ENCODE results near the gene KCNQ4. TPM values are rescaled to one million over a fixed set of nuclear protein-coding genes. Genes with fewer than 3 reads are reported as not detected.

Gene KCNQ4
- total RNA-seq, 1 donor from 2014 or later = 2.3 TPM

DNA sequence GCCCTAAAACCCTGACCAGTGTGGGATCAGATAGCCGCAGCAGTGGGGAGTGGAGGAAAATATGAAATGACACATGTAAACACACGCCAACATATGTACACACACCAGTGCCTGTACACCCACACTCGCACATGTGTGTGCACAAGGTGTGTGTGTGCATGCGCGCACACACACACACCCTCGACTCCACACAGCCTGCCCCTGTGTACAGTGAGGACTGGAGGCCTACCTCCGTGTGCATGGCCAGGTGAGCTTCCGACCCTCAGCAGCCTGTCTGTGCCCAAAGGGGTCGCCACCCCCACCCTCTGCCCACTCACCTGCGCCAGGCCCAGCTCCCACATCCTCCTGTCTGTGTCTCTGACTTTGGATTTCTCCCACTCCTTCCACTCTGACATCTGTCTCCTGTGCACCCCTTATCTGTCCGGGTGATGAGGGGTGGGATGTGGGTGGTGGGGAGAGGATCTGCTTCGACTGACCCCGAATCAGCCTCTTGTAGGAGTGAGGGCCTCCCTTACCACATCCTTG, 46.9 kb downstream of the KCNQ4 start:
- intact Hi-C loops (cut with DNase I) = no loop called here
- ATAC-seq = no peak
- no peak for DNase-seq (ENCODE audit: low spot score)

DNA sequence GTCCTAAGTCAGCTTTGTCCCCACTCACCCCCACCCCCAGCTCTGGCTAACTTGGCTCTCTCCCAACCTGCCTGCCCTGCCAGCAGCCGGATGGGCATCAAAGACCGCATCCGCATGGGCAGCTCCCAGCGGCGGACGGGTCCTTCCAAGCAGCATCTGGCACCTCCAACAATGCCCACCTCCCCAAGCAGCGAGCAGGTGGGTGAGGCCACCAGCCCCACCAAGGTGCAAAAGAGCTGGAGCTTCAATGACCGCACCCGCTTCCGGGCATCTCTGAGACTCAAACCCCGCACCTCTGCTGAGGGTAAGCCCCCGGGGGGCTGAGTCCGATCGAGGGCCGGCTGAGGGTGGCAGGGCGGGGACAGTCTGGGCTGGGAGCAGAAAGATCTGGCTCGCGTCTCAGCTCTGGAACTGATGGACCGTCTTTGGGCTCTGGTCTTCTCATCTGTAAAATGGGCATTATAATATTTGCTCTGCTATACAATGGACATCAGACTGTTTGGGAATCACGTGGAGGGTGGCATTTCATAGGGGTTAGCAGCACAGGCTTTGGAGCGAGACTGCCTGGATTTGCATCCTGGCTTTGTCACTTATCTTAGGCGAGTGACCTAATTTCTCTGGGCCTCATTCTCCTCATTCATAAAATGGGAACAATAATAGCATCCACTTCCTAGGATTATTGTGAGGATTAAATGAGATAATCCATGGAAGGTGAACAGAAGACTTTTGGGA, 47.6 kb downstream of the KCNQ4 start:
- ATAC-seq = no peak
- intact Hi-C loops (cut with DNase I) = no loop called here
- DNase-seq (ENCODE audit: low spot score) = no peak

DNA sequence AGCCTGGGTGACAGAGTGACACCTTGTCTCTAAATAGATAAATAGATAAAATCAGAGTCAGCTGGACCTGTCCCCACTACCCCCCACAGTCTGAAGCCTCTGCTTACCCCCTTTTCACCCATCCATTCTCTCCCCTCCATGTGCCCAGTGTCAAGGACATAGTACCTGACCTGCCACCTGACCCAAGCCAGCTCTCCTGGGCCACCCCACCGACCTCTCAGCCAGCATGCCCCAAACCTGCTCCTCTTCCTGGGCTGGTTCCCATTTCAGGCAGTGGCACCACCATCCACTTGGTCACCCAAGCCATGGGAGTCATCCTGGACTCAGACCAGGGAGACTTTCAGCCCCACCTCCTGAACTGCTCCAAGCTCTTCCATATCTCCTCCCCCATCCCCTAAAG, 50.4 kb downstream of the KCNQ4 start:
- DNase-seq (ENCODE audit: low spot score) = no peak
- ATAC-seq = no peak
- intact Hi-C loops (cut with DNase I) = no loop called here

DNA sequence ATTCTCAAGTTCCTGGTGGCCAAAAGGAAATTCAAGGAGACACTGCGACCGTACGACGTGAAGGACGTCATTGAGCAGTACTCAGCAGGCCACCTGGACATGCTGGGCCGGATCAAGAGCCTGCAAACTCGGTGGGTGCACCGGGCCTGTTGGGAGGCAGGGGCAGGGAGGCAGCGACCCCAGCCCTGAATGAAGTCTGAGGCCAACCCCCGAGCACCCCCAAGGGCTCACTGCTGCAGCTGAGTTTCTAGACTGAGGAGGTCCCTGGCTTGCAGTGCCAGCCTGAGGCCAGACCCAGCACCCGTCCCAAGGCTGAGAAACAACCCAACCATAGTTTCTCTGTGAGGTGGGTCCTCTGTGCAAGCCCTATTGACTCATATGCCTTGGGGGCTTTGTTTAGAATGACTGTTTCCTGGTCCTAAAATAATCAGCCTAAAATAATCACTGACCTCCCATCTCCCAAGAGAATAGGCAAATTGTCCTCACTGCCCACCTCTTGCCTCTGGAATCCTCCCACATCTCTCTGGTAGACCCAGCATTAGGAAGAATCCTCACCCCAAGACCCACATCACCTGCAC, 51.5 kb downstream of the KCNQ4 start:
- DNase-seq (ENCODE audit: low spot score) (no peak), ATAC-seq (no peak)
- intact Hi-C loops (cut with DNase I) = no loop called here

DNA sequence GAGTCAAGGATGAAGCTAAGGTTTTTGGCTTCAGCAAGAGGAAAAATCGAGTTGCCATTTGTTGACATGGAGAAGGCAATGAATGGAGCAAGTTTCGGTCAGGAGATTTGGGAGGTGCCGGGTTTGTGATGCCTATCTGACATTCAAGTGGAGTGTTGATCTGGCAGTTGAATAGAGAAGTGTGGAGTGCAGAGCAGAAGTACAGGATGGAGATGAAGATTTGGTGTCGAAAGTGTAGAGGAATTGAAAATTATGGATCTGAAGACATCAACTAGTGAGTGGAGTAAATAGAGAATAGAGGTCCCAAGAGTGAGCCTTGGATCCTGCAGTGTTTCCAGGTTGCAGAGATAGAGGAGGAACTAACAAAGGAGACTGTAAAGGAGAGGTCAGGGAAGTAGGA, 52.7 kb downstream of the KCNQ4 start:
- no peak for ATAC-seq
- DNase-seq (ENCODE audit: low spot score) = no peak
- intact Hi-C loops (cut with DNase I) = no loop called here

DNA sequence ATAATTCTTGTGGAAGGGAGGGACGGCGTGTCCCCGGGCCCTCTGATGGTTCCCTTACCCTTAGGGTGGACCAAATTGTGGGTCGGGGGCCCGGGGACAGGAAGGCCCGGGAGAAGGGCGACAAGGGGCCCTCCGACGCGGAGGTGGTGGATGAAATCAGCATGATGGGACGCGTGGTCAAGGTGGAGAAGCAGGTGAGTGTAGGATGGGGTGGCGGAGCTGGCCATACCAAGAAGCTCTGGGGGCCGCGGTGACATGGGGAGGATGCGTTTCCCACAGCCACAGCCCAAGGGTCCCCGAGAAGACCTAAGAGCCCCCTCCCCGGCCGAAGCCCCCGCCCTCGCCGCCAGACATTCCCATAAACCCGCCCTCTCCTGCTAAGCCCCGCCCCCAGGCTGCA, 54.0 kb downstream of the KCNQ4 start:
- no peak for ATAC-seq
- intact Hi-C loops (cut with DNase I) = no loop called here
- no peak for DNase-seq (ENCODE audit: low spot score)

DNA sequence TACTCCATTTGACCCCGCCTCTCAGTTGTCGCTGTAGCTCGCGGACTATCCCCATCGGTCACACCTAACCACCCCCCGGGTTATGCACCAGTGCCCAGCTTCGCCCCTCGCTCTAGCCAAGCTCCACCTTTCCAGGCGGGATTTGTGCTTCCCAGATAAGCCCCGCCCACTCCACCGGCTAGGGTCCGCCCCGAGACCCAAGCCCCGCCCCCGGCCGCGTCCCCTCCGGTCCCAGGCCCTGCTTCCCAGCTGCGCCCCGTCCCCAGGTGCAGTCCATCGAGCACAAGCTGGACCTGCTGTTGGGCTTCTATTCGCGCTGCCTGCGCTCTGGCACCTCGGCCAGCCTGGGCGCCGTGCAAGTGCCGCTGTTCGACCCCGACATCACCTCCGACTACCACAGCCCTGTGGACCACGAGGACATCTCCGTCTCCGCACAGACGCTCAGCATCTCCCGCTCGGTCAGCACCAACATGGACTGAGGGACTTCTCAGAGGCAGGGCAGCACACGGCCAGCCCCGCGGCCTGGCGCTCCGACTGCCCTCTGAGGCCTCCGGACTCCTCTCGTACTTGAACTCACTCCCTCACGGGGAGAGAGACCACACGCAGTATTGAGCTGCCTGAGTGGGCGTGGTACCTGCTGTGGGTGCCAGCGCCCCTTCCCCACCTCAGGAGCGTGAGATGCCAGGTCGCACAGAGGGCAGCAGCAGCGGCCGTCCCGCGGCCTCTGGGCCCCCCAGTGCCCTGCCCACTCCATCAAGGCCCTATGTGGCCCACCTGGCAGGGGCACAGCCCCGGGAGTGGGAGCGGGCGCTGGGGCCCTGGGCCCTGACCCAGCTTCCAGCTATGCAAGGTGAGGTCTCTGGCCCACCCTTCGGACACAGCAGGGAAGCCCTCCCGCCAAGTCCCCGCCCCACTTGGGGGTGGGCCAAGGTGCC, 54.7 kb downstream of the KCNQ4 start:
- ATAC-seq = peak; percentile 31
- intact Hi-C loops (cut with DNase I) = no loop called here
- no peak for DNase-seq (ENCODE audit: low spot score)

DNA sequence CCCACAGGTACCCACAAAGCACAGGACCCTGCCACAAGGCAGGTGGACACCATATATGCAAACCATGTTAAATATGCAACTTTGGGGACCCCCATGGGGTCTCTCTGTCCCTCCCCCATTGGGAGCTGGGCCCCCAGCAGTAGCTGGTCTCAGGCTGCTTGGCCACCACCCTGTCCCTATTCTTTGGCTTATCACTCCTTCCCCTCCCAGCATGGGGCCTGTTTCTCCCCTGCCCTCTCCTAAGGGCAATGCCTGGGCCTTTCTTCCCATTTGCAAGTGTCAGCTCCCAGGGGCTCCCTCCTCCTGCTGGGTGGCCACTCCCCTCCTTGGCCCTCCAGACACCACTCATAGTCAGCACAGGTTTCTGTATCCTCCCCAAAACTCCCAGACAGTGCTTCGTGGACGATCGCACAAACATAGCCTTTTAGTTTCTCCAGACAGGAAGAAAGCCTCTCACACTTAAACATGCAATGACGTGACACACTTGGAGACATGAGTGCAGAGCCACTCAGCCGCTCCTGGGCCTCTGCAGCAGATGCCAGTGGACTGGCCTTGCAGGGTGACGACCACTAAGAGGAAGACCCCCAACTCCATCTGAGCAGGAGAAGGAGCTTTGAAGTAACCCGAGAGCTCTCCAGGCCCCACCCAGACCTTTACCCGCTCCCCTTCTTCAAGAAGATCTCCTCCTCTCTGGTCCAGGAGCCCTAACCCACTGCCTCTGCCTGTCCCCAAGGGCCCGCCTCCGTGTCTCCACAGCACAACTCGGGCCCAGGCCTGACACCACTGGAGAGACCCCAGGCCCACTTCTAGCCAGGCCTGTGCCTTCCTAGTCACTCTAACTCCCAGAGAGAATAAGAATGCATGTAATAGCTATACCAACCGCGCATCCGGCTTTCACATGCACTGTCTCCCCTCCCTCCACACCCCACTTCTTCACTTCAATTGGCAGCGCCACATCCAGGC, 55.7 kb downstream of the KCNQ4 start:
- ATAC-seq (no peak), DNase-seq (ENCODE audit: low spot score) (no peak)
- intact Hi-C loops (cut with DNase I) = no loop called here

DNA sequence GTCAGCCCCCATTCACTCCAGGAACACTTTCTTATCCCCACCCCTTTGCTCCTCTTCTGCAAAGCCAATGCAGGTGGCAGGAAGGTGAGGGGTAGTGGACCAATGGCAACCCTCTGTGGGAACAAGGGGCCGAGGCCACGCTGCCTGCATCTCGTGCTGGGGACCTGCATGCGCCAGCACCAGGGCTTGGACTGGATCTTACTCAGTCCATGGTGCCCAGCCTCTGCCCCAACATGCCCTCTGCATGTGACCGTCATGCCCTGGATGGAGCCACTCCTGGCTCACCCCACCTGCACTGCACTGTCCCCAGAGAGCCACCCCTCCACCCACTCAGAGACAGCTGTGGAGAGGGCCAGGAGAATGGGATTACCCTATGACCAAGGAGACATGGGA, 56.4 kb downstream of the KCNQ4 start:
- ATAC-seq = no peak
- DNase-seq (ENCODE audit: low spot score) = no peak
- intact Hi-C loops (cut with DNase I) = no loop called here

DNA sequence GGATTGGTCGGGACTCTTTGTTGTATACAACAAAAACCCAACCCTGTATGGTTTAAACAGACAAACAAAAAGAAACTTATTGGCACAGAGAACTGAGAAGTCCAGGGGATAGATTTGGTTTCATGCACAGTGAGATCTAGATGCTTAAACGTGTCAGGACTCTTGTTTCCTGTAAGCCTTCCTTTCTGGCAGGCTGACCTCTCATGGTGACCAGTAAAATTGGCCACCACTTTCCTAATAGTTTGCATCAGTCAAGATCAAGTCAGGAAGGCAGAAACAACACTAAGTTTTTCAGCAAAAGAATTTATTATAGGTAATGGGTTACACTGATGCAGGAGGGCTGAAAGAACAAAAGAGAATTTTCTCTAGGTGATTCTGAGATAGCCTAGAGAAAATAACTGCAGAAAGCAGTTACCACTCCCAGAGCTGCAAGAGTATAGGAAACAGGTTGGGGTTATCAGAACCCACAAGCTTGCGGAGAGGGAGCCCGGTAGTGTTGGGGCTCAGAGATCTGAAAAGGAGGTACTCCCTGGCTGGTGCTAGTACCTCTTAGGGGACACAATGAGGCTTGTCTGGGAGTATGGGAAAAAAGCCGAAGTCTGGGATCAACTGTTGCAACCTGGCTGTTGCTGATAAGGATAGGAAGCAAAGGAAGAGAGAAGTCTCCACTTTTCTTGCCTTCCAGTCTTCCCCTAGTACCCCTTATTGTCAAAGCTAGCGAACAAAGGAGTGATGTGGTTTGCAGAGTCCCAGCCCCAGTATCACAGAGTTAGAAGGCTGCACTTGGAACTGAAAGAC, 57.1 kb downstream of the KCNQ4 start:
- ATAC-seq = no peak
- intact Hi-C loops (cut with DNase I) = no loop called here
- no peak for DNase-seq (ENCODE audit: low spot score)

DNA sequence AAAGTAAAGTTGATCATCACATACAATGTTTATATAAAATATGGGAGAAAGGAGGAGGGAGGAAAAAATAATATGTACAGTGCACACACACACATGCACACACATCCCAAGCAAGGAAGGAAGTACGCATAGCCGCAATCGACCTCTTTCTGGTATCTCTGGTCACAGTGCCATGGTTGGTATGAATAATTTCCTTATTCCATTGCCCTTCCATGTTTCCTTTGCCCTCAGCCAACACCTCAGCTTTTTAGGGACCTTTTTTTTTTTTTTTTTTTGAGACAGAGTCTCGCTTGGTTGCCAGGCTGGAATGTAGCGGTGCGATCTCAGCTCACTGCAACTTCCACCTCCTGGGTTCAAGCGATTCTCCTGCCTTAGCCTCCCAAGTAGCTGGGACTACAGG, 58.0 kb downstream of the KCNQ4 start:
- no peak for ATAC-seq
- intact Hi-C loops (cut with DNase I) = no loop called here

DNA sequence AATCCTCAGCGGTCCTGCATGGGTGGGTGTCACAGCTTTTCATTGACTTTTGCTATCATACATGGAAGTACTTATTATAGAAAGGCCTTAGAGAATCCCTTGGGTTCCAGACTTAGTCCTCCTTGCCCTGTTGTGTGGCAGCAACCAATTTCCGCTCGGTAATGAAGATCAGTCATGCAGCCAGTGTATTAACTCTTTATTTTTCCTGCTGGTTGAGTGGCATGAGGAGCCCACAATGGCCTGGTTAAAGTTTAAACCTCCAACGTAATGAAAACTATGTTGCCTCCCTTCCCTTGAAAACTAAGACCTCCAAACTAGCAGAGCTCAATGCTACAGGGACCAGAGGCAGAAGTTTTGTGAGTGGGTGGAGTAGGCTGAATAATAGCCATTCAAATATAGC, 58.6 kb downstream of the KCNQ4 start:
- ATAC-seq (no peak), DNase-seq (ENCODE audit: low spot score) (no peak)
- intact Hi-C loops (cut with DNase I) = no loop called here

More for the DNA sequence above, 58.0 kb downstream of the KCNQ4 start:
- no peak for DNase-seq (ENCODE audit: low spot score)

DNA sequence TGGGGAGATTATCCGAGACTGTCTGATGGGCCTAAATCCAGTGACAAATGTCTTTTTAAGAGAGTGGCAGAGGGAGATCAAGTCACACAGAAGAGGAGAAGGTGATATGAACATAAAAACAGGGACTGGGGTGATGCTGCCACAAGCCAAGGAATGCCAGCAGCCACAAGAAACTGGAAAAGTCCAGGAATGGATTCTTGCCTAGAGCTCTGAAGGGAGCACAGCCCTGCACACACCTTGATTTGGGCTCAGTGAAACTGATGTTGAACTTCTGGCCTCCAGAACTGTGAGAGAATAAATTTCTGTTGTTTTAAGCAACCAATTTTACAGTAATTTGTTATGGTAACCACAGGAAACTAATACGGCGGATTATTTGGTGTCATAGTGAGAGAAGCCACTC, 59.1 kb downstream of the KCNQ4 start:
- DNase-seq (ENCODE audit: low spot score) (no peak), ATAC-seq (no peak)
- intact Hi-C loops (cut with DNase I) = no loop called here

DNA sequence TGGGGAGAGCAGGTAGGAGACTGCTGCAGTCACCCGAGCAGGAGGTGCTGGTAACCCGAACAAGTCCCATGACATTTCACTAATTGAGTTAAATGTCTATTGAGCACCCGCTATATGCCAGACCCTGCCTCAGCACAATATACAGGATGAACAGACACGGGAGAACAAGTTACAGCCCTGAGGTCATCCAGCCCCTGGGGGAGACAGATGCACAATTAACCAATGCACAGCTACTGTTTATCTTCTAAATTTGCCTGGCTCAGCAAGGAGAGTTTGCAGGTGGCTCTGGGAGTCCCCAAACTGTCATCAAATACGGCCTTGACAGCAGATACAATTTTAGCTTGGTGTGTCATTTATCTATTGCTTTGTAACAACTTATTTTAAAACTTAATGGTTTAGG, 60.5 kb downstream of the KCNQ4 start:
- intact Hi-C loops (cut with DNase I) = no loop called here
- DNase-seq (ENCODE audit: low spot score) (no peak), ATAC-seq (no peak)

DNA sequence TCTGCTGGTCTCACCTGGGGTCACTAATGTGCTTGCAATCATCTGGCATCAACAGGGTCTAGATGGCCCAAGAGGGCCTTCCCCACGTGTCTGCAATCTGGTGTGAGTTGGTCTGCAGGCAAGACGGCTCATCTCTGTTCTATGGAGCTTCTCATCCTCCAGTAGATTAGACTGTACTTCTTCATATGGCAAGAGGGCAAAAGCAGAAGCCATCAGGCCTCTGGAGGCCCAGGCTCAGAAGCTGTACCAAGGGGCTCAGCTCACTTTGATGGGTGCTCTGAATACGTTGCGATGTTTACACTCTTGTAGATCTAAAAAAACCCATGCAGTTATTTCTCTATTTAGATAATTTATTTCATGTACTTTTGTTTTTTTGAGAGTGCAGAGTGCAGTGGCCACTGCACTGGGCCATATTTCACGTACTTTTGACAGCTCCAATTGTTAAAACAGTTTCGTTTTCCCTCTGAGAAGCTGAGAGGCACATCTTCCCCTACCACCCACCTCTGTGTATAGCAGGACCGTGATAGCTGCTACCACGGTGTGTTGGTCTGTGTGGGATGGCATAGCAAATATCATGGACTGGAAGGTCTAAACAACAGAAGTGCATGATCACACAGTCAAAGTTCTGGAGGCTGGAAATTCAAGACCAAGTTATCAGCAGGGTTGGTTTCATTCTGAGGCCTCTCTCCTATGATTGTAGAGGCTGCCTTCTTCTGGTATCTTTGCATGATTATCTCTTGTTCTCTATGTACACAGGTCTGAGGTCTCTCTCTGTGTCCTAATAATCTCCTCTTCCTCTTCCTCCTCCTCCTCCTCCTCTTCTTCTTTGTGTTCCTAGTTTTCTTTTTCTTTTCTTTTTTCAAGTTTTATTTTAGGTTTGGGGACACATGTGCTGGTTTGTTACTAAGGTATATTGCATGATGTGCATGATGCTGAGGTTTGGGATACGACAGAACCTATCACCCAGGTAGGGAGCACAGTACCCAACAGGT, 61.6 kb downstream of the KCNQ4 start:
- ATAC-seq = no peak
- DNase-seq (ENCODE audit: low spot score) = no peak
- intact Hi-C loops (cut with DNase I) = loop anchor here (5.0 kb wide), 1 partner anchor 233 kb away; no protein-coding TSS in a partner anchor

DNA sequence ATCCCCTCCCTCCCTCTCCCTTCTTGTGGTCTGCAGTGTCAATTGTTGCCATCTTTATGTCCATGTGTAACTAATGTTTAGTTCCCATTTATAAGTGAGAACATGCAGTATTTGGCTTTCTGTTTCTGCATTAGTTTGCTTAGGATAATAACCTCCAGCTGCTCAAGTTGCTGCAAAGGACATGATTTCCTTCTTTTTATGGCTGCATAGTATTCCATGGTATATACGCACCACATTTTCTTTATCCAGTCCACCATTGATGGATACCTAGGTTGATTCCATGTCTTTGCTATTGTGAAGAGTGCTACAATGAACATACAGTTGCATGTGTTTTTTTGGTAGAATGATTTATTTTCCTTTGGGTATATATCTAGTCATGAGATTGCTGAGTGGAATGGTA, 62.3 kb downstream of the KCNQ4 start:
- ATAC-seq (no peak), DNase-seq (ENCODE audit: low spot score) (no peak)
- intact Hi-C loops (cut with DNase I) = loop anchor here (5.0 kb wide), 1 partner anchor 234 kb away; no protein-coding TSS in a partner anchor
